Measurements from ENCODE around the gene CAMK2N2. TPM values are rescaled to one million over a fixed set of nuclear protein-coding genes. Genes with fewer than 3 reads are reported as not detected.

Gene CAMK2N2
- total and polyA plus RNA-seq, 9 of the 15 experiments (the other 6 are each of a cell fraction or from before 2014, with no cell fraction given) = 0.08 to 0.22 (median 0.11) TPM; not detected in 5

DNA sequence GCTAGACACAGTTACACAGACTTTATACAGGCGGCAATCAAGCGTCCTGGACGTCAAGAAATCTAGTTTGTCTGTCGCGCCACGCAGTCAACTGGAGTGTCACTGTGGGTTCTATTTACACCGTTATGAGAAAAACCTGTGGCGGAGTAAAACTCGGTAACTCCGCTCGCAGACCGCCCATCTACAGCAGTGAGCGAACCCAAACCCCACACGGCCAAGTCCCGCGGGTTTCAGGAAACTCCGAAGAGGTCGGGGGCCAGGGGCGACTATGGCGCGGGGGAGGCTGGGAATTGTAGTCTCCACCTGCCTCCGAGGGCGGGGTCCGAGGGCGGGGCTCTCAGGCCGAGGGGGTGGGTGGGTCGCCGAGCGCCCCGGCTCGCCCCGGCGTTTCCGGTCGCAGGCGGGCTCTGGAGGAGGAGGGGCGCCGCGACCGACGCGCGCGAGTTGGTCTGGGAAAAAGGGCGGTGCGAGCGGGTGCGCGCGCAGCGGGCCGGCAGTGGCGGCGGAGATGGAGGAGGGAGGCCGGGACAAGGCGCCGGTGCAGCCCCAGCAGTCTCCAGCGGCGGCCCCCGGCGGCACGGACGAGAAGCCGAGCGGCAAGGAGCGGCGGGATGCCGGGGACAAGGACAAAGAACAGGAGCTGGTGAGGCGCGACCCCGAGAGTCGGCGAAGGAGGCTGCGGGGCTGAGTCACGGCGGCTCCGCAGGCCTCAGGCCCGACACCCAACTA, 37.6 kb upstream of the CAMK2N2 start, which contains the start of gene PSMD2 (continued):
- TF ChIP-seq, protein P1, sequence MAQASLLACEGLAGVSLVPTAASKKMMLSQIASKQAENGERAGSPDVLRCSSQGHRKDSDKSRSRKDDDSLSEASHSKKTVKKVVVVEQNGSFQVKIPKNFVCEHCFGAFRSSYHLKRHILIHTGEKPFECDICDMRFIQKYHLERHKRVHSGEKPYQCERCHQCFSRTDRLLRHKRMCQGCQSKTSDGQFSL (CRISPR knock-in tag; IDR thresholded peaks at IDR 0.05) = no peak
- TF ChIP-seq, protein P1 (tag; IDR thresholded peaks at IDR 0.05) = no peak
- TF ChIP-seq CBX2 (IDR thresholded peaks at IDR 0.05; ENCODE audit: insufficient read depth, low read length, poor library complexity, severe bottlenecking) (no peak), TCFL5 (CRISPR knock-in tag; conservative IDR thresholded peaks at IDR 0.05) (no peak), BCOR (IDR thresholded peaks at IDR 0.05) (no peak), BRF1 (IDR thresholded peaks at IDR 0.05; ENCODE audit: borderline replicate concordance, extremely low read depth, insufficient read length) (no peak), PHB (CRISPR knock-in tag; IDR thresholded peaks at IDR 0.05) (no peak), DDX20 (tag; IDR thresholded peaks at IDR 0.05; ENCODE audit: low read depth) (no peak), BDP1 (IDR thresholded peaks at IDR 0.05; ENCODE audit: insufficient read depth, insufficient read length) (no peak), MYNN (IDR thresholded peaks at IDR 0.05) (no peak), MYNN (CRISPR knock-in tag; IDR thresholded peaks at IDR 0.05) (no peak), RBM15 (IDR thresholded peaks at IDR 0.05; ENCODE audit: insufficient read depth, low read length) (no peak), TAF7 (tag; IDR thresholded peaks at IDR 0.05) (peak; percentile 86), RCOR1 (IDR thresholded peaks at IDR 0.05; ENCODE audit: borderline replicate concordance in 1 of 2, low read depth in 2 of 2, low read length in 2 of 2) (no peak), SNIP1 (IDR thresholded peaks at IDR 0.05; ENCODE audit: low read depth) (no peak), ZNF384 (IDR thresholded peaks at IDR 0.05; ENCODE audit: low read depth, low read length) (no peak)
- TF ChIP-seq, protein P2, sequence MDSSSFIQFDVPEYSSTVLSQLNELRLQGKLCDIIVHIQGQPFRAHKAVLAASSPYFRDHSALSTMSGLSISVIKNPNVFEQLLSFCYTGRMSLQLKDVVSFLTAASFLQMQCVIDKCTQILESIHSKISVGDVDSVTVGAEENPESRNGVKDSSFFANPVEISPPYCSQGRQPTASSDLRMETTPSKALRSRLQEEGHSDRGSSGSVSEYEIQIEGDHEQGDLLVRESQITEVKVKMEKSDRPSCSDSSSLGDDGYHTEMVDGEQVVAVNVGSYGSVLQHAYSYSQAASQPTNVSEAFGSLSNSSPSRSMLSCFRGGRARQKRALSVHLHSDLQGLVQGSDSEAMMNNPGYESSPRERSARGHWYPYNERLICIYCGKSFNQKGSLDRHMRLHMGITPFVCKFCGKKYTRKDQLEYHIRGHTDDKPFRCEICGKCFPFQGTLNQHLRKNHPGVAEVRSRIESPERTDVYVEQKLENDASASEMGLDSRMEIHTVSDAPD (CRISPR knock-in tag; IDR thresholded peaks at IDR 0.05) = no peak
- TF ChIP-seq, protein P3, sequence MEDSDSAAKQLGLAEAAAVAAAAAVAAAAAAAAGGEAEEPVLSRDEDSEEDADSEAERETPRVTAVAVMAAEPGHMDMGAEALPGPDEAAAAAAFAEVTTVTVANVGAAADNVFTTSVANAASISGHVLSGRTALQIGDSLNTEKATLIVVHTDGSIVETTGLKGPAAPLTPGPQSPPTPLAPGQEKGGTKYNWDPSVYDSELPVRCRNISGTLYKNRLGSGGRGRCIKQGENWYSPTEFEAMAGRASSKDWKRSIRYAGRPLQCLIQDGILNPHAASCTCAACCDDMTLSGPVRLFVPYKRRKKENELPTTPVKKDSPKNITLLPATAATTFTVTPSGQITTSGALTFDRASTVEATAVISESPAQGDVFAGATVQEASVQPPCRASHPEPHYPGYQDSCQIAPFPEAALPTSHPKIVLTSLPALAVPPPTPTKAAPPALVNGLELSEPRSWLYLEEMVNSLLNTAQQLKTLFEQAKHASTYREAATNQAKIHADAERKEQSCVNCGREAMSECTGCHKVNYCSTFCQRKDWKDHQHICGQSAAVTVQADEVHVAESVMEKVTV (CRISPR knock-in tag; IDR thresholded peaks at IDR 0.05) = no peak
- TF ChIP-seq, protein P4, sequence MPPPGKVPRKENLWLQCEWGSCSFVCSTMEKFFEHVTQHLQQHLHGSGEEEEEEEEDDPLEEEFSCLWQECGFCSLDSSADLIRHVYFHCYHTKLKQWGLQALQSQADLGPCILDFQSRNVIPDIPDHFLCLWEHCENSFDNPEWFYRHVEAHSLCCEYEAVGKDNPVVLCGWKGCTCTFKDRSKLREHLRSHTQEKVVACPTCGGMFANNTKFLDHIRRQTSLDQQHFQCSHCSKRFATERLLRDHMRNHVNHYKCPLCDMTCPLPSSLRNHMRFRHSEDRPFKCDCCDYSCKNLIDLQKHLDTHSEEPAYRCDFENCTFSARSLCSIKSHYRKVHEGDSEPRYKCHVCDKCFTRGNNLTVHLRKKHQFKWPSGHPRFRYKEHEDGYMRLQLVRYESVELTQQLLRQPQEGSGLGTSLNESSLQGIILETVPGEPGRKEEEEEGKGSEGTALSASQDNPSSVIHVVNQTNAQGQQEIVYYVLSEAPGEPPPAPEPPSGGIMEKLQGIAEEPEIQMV (tag; conservative IDR thresholded peaks at IDR 0.05; ENCODE audit: low read depth) = no peak
- TF ChIP-seq, protein P5, sequence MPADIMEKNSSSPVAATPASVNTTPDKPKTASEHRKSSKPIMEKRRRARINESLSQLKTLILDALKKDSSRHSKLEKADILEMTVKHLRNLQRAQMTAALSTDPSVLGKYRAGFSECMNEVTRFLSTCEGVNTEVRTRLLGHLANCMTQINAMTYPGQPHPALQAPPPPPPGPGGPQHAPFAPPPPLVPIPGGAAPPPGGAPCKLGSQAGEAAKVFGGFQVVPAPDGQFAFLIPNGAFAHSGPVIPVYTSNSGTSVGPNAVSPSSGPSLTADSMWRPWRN (IDR thresholded peaks at IDR 0.05; ENCODE audit: low read depth) = no peak
- TF ChIP-seq, protein P6, sequence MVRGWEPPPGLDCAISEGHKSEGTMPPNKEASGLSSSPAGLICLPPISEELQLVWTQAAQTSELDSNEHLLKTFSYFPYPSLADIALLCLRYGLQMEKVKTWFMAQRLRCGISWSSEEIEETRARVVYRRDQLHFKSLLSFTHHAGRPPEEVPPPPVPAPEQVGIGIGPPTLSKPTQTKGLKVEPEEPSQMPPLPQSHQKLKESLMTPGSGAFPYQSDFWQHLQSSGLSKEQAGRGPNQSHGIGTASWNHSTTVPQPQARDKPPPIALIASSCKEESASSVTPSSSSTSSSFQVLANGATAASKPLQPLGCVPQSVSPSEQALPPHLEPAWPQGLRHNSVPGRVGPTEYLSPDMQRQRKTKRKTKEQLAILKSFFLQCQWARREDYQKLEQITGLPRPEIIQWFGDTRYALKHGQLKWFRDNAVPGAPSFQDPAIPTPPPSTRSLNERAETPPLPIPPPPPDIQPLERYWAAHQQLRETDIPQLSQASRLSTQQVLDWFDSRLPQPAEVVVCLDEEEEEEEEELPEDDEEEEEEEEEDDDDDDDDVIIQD (CRISPR knock-in tag; IDR thresholded peaks at IDR 0.05) = no peak

All from K562 (cell line).